OCI-LY1 (cell line): Measurements from ENCODE around the gene TIAM1.

Experiments used
- H2AFZ ChIP-seq: fragments of 200-600 bp; sonication (generic), shearing (Covaris generic); 2 replicates; pipeline ENCODE4 v1.6.0; 2014; ENCODE audit warnings: antibody characterized with exemption, mild to moderate bottlenecking, low read length
- H3F3A ChIP-seq: fragments of 200-600 bp; sonication (generic), shearing (Covaris generic); 2 replicates; pipeline ENCODE4 v1.6.0; 2014; ENCODE audit warnings: mild to moderate bottlenecking, antibody characterized with exemption, low read length, moderate library complexity; ENCODE audit not compliant: insufficient read depth
- H3K27ac ChIP-seq: fragments of 200-600 bp; sonication (generic); 2 replicates; pipeline ENCODE4 v1.5.1; 2014; ENCODE audit warnings: low read length, mixed run types, mild to moderate bottlenecking, low read depth; ENCODE audit not compliant: poor library complexity, severe bottlenecking
- H3K27me3 ChIP-seq: fragments of 200-600 bp; sonication (generic); 2 replicates; pipeline ENCODE4 v1.6.0; 2014; ENCODE audit warnings: antibody characterized with exemption, mild to moderate bottlenecking, low read length, moderate library complexity; ENCODE audit not compliant: insufficient read depth
- H3K36me3 ChIP-seq: fragments of 200-600 bp; sonication (generic); 2 replicates; pipeline ENCODE4 v1.6.1; 2014; ENCODE audit warnings: mild to moderate bottlenecking, antibody characterized with exemption, low read length, moderate library complexity, mixed read lengths; ENCODE audit not compliant: insufficient read depth
- H3K4me1 ChIP-seq: fragments of 200-600 bp; sonication (generic); 2 replicates; pipeline ENCODE4 v1.5.1; 2014; ENCODE audit warnings: mild to moderate bottlenecking, low read length, moderate library complexity; ENCODE audit not compliant: insufficient read depth, severe bottlenecking
- H3K4me2 ChIP-seq: fragments of 200-600 bp; sonication (generic), shearing (Covaris generic); 2 replicates; pipeline ENCODE4 v1.6.1; 2014; ENCODE audit warnings: low read length
- H3K4me3 ChIP-seq: fragments of 200-600 bp; sonication (generic); 2 replicates; pipeline ENCODE4 v1.5.1; 2014; ENCODE audit warnings: low read length, low read depth, mild to moderate bottlenecking, mixed read lengths; ENCODE audit not compliant: poor library complexity, severe bottlenecking
- H3K79me2 ChIP-seq: fragments of 200-600 bp; shearing (Covaris generic); 2 replicates; pipeline ENCODE4 v1.6.1; 2016; ENCODE audit warnings: mixed run types, low read length, mixed read lengths; ENCODE audit not compliant: insufficient read depth
- H3K9ac ChIP-seq: fragments of 200-600 bp; sonication (generic), shearing (Covaris generic); 2 replicates; pipeline ENCODE4 v1.6.1; 2014; ENCODE audit warnings: mild to moderate bottlenecking, low read length, mixed read lengths
- H3K9me2 ChIP-seq: fragments of 200-600 bp; sonication (generic), shearing (Covaris generic); 2 replicates; pipeline ENCODE4 v1.6.1; 2014; ENCODE audit warnings: low read depth, mild to moderate bottlenecking, low read length, mixed read lengths
- H3K9me3 ChIP-seq: fragments of 200-600 bp; shearing (Covaris generic); 2 replicates; pipeline ENCODE4 v1.6.1; 2014; ENCODE audit warnings: low read length, mixed read lengths
- H4K20me1 ChIP-seq: fragments of 200-600 bp; sonication (generic), shearing (Covaris generic); 2 replicates; pipeline ENCODE4 v1.6.0; 2016; ENCODE audit warnings: mild to moderate bottlenecking, low read length; ENCODE audit not compliant: insufficient read depth
- CTCF ChIP-seq: fragments of 200-600 bp; sonication (generic), shearing (Covaris generic); IDR thresholded peaks from 2 replicates; pipeline ENCODE4 v1.5.1; 2017; ENCODE audit warnings: mild to moderate bottlenecking, antibody characterized with exemption, low read length, moderate library complexity, mixed read lengths
- EZH2 ChIP-seq: fragments of 200-600 bp; sonication (generic), shearing (Covaris generic); IDR thresholded peaks from 2 replicates; pipeline ENCODE4 v1.8.0; 2017; ENCODE audit warnings: borderline replicate concordance, mixed run types, mild to moderate bottlenecking, antibody characterized with exemption, low read length, moderate library complexity, mixed read lengths

Gene TIAM1

GRCh38 chr21:31110430-31110829, 233.6 kb downstream of the TIAM1 start:
- Histone ChIP-seq H3K9me3 (no peaks in the 10 kb centered on the region), H3K4me2 (no peak overlapping the region), H3K9ac (no peak overlapping the region), H3K9me2 (no peaks in the 10 kb centered on the region), H2AFZ (no peak overlapping the region), H3K79me2 (no peaks in the 10 kb centered on the region), H3K27me3 (no peaks in the 10 kb centered on the region; the same call in 1 of the 2 replicates), H3K27ac (peak overlapping the region; percentile 65), H4K20me1 (no peaks in the 10 kb centered on the region), H3K4me3 (no peak overlapping the region), H3K36me3 (no peaks in the 10 kb centered on the region), H3K4me1 (peaks cover 22% of the 10 kb centered on the region), H3F3A (no peaks in the 10 kb centered on the region)
- TF ChIP-seq EZH2 (no peak), CTCF (no peak)

GRCh38 chr21:31107871-31108270, 236.2 kb downstream of the TIAM1 start:
- peaks cover 28% of the 10 kb centered on the region for H3K4me1 ChIP-seq
- H3K9me3 ChIP-seq = 0 out of 2 replicates have a peak, but pooled peaks cover 3% of the 10 kb centered on the region
- H2AFZ ChIP-seq = no peak overlapping the region
- no peak for TF ChIP-seq EZH2
- TF ChIP-seq CTCF = no peak
- H3K27me3 ChIP-seq = no peaks in the 10 kb centered on the region
- no peaks in the 10 kb centered on the region for H3K79me2 ChIP-seq
- H3K4me2 ChIP-seq = no peak overlapping the region
- no peaks in the 10 kb centered on the region for H3K36me3 ChIP-seq
- H3K9me2 ChIP-seq = no peaks in the 10 kb centered on the region
- no peak overlapping the region for H3K9ac ChIP-seq
- H3K4me3 ChIP-seq = no peak overlapping the region
- H3K27ac ChIP-seq = peak overlapping the region; percentile 26
- no peaks in the 10 kb centered on the region for H4K20me1 ChIP-seq
- H3F3A ChIP-seq = no peaks in the 10 kb centered on the region

GRCh38 chr21:31107176-31107785, 236.8 kb downstream of the TIAM1 start:
- Histone ChIP-seq H3K79me2 (no peaks in the 10 kb centered on the region), H3K27me3 (no peaks in the 10 kb centered on the region), H3K36me3 (no peaks in the 10 kb centered on the region), H4K20me1 (no peaks in the 10 kb centered on the region), H3K4me3 (no peak overlapping the region), H3K27ac (peak overlapping the region; percentile 26), H3K9ac (no peak overlapping the region), H3K9me2 (no peaks in the 10 kb centered on the region), H3K9me3 (0 out of 2 replicates have a peak, but pooled peaks cover 3% of the 10 kb centered on the region), H3K4me2 (no peak overlapping the region), H3K4me1 (peaks cover 28% of the 10 kb centered on the region), H3F3A (no peaks in the 10 kb centered on the region), H2AFZ (no peak overlapping the region)
- TF ChIP-seq EZH2 (no peak), CTCF (no peak)
